C4-2B (cell line): ENCODE measurements around the gene TUBB4B.

Source experiments
- CTCF ChIP-seq: fragments of 450-650 bp; conservative IDR thresholded peaks from 2 replicates; pipeline ENCODE4 v1.5.1; 2017; ENCODE audit warnings: mild to moderate bottlenecking
- ZFX ChIP-seq: fragments of 450-650 bp; IDR thresholded peaks from 2 replicates; pipeline ENCODE4 v1.6.1; 2017

- TF ChIP-seq CTCF (no peak), ZFX (no peak)
Measured at GRCh38 chr9:137270929-137271695, 30.0 kb downstream of the TUBB4B start.
